Renal cortex interstitium (tissue), 11 donors: Measurements from ENCODE around the gene UBE3B. TPM values are rescaled to one million over a fixed set of nuclear protein-coding genes. Genes with fewer than 3 reads are reported as not detected.
"Not testable (repeated sequence)": the region's sequence is repeated elsewhere in the genome, so short reads cannot be mapped to it uniquely, and the experiment has no call there.

ENCODE experiments used
- DNase-seq, 11 donors: peaks; one replicate each; pipeline ENCODE4 v3.0.0-alpha.2; 2013; ENCODE audit warnings: low read depth in 9 of 11, low spot score in 4 of 11; ENCODE audit errors: extremely low read depth in 1 of 11
- polyA plus RNA-seq, 3 donors: library from polyadenylated mRNA; unstranded; fragments of 120-200 nt; gene quantifications; one replicate each; pipeline ENCODE4 v1.2.1, GENCODE V29; 2013; ENCODE audit not compliant: insufficient read length in 3 of 3

UBE3B gene
- polyA plus RNA-seq, 3 donors = 30.4 to 38.8 (median 31.2) TPM

- no peak for DNase-seq
Measured at GRCh38 chr12:109466305-109466704, 11.1 kb upstream of the UBE3B start.

- no peak for DNase-seq
Measured at GRCh38 chr12:109466821-109467220, 10.6 kb upstream of the UBE3B start.

GRCh38 chr12:109467978-109468676 lies 9.3 kb upstream of the UBE3B start:
- no peak for DNase-seq

GRCh38 chr12:109469517-109469916 lies 7.9 kb upstream of the UBE3B start:
- no peak for DNase-seq

- DNase-seq = no peak
Measured at GRCh38 chr12:109473006-109473405, 4.4 kb upstream of the UBE3B start.

- DNase-seq = not testable (repeated sequence)
Measured at GRCh38 chr12:109473526-109474270, 3.7 kb upstream of the UBE3B start.

- no peak for DNase-seq
Measured at GRCh38 chr12:109475121-109475520, 2.3 kb upstream of the UBE3B start.

- no peak for DNase-seq
Measured at GRCh38 chr12:109475993-109476806, 1.2 kb upstream of the UBE3B start.

GRCh38 chr12:109476807-109477184 lies 638 bp upstream of the UBE3B start:
- no peak for DNase-seq

- no peak for DNase-seq
Measured at GRCh38 chr12:109477963-109478315, 505 bp downstream of the UBE3B start.

- DNase-seq = no peak
Measured at GRCh38 chr12:109479761-109480160, 2.3 kb downstream of the UBE3B start.

GRCh38 chr12:109480356-109480755 lies 2.9 kb downstream of the UBE3B start:
- no peak for DNase-seq

GRCh38 chr12:109481863-109482262 lies 4.4 kb downstream of the UBE3B start:
- DNase-seq = no peak

- no peak for DNase-seq
Measured at GRCh38 chr12:109482491-109482890, 5.1 kb downstream of the UBE3B start.

GRCh38 chr12:109482894-109483293 lies 5.5 kb downstream of the UBE3B start:
- no peak for DNase-seq

GRCh38 chr12:109483346-109483745 lies 5.9 kb downstream of the UBE3B start:
- DNase-seq = no peak

- no peak for DNase-seq
Measured at GRCh38 chr12:109485201-109485600, 7.8 kb downstream of the UBE3B start.

GRCh38 chr12:109487181-109488050 lies 10.0 kb downstream of the UBE3B start:
- DNase-seq = no peak

- no peak for DNase-seq
Measured at GRCh38 chr12:109488051-109488665, 10.7 kb downstream of the UBE3B start.
